Activated CD4-positive, alpha-beta memory T cell treated with anti-CD3 and anti-CD28 coated beads, Interleukin-2, amount 10 ng/mL, durations not matched to agents 7 days and 5 days (primary cell): Measurements from ENCODE around the gene WFDC10A. TPM values are rescaled to one million over a fixed set of nuclear protein-coding genes. Genes with fewer than 3 reads are reported as not detected.

Experiments used
- CTCF ChIA-PET: fragments of 350-600 bp; sonication (Branson Sonifier 250); formaldehyde crosslinking; loops from one replicate; lab custom pipeline; 2021; ENCODE audit warnings: antibody characterized with exemption, inconsistent platforms; lab: Charles Lee
- POLR2A ChIA-PET: fragments of 350-600 bp; sonication (Branson Sonifier 250); formaldehyde crosslinking; loops from one replicate; lab custom pipeline; 2021; ENCODE audit warnings: antibody characterized with exemption; lab: Charles Lee
- DNase-seq: peaks from one replicate; pipeline ENCODE4 v3.0.0-alpha.2; 2020
- H3K27ac Mint-ChIP-seq: one replicate; pipeline ENCODE4 v1.8.0; 2021; ENCODE audit warnings: mild to moderate bottlenecking, mixed read lengths
- H3K27me3 Mint-ChIP-seq: one replicate; pipeline ENCODE4 v1.8.0; 2021; ENCODE audit warnings: mixed read lengths
- H3K36me3 Mint-ChIP-seq: one replicate; pipeline ENCODE4 v1.8.0; 2021; ENCODE audit warnings: low read depth, mixed read lengths
- H3K4me1 Mint-ChIP-seq: one replicate; pipeline ENCODE4 v1.8.0; 2021; ENCODE audit warnings: mixed read lengths
- H3K4me3 Mint-ChIP-seq: one replicate; pipeline ENCODE4 v1.8.0; 2021; ENCODE audit warnings: mild to moderate bottlenecking, mixed read lengths
- H3K9me3 Mint-ChIP-seq: one replicate; pipeline ENCODE4 v1.8.0; 2021; ENCODE audit warnings: mixed read lengths
- total RNA-seq, 2 experiments: library from RNA; stranded (reverse); gene quantifications; one replicate each; pipeline ENCODE4 v1.2.3, GENCODE V29; 2021

Gene WFDC10A
- total RNA-seq, 2 experiments from 2014 or later, result not detected

GRCh38 chr20:45670139-45670538 is 40.6 kb downstream of the WFDC10A start, which contains the start of gene WFDC11:
Gene WFDC11, minus strand, starts transcription at chr20:45670239. Its CDS starts 19,639 bp downstream, at chr20:45650600.
- POLR2A ChIA-PET, result no interaction called here
- Mint-ChIP-seq H3K4me3 (no peak within 1 kb of the TSS), H3K27ac (no peak within 1 kb of the TSS), H3K36me3 (no peaks in the 10 kb centered on the region), H3K9me3 (no peaks in the 10 kb centered on the region), H3K4me1 (no peaks in the 10 kb centered on the region), H3K27me3 (peaks cover 27% of the 10 kb centered on the region)
- no peak for DNase-seq
- CTCF ChIA-PET, result no interaction called here

DNA sequence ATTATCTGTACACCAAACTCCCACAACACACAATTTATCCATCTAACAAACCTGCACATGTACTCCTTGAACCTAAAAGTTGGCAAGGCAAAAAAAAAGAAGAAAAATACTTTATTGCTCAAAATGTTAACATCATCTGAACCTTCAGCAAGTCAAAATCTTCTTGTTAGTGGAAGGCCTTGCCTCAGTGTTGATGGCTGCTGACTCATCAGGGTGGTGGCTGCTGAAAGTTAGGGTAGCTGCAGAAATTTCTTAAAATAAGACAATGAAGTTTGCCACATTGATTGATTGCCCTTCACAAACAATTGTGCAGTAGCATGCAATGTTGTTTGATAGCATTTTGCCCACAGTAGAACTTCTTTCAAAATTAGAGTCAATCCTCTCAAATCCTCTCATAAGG is 43.2 kb downstream of the WFDC10A start:
- Mint-ChIP-seq H3K27me3 (peaks cover 34% of the 10 kb centered on the region), H3K36me3 (no peaks in the 10 kb centered on the region), H3K9me3 (no peaks in the 10 kb centered on the region), H3K27ac (no peak overlapping the region), H3K4me1 (no peaks in the 10 kb centered on the region), H3K4me3 (no peak overlapping the region)
- DNase-seq, result no peak
- POLR2A ChIA-PET, result no interaction called here
- CTCF ChIA-PET, result no interaction called here

DNA sequence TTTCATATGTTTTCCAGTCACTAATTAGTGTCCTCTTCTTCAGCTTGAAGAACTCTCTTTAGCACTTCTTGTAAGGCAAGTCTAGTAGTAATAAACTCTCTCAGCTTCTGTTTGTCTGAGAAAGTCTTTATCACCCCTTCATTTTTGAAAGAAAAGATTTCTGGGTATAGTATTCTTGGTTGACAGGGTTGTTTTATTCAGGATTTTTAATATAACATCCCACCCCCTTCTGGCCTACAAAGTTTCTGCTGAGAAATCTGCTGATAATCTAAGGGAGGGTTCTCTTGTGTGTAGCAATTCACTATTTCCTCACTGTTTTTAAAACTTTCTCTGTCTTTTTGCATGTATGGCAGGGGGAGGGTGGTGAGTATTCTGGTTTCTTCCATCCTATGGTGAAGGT is 50.1 kb downstream of the WFDC10A start:
- Mint-ChIP-seq H3K36me3 (no peaks in the 10 kb centered on the region), H3K4me3 (no peak overlapping the region), H3K27me3 (peaks cover 11% of the 10 kb centered on the region), H3K9me3 (peaks cover 11% of the 10 kb centered on the region), H3K4me1 (no peaks in the 10 kb centered on the region), H3K27ac (no peak overlapping the region)
- CTCF ChIA-PET, result no interaction called here
- POLR2A ChIA-PET, result no interaction called here
- DNase-seq, result no peak

Other genes with a start within 250 kb of the WFDC10A start
- gene DBNDD2, start 221.4 kb upstream of the WFDC10A start, total RNA-seq, result 10 to 100 TPM; 11.4 to 13.1 TPM
- 10 to 100 TPM; 52.4 to 53.0 TPM for gene PIGT, start 213.6 kb upstream of the WFDC10A start, total RNA-seq
- gene WFDC2, start 160.0 kb upstream of the WFDC10A start, total RNA-seq, result not detected
- not detected for gene SPINT3, start 114.1 kb upstream of the WFDC10A start, total RNA-seq
- gene WFDC6, start 90.3 kb upstream of the WFDC10A start, total RNA-seq, result not detected
- gene EPPIN, start 82.3 kb upstream of the WFDC10A start, total RNA-seq, result not detected
- gene WFDC8, start 50.5 kb upstream of the WFDC10A start, total RNA-seq, result not detected
- not detected for gene WFDC9, start 1.5 kb downstream of the WFDC10A start, total RNA-seq
- not detected for gene WFDC11, start 40.5 kb downstream of the WFDC10A start, total RNA-seq
- gene WFDC13, start 72.3 kb downstream of the WFDC10A start, total RNA-seq, result not detected
- gene WFDC10B, start 75.3 kb downstream of the WFDC10A start, total RNA-seq, result not detected
- gene SPINT4, start 92.6 kb downstream of the WFDC10A start, total RNA-seq, result not detected
- gene WFDC3, start 162.1 kb downstream of the WFDC10A start, total RNA-seq, result not detected
- 10 to 100 TPM; 29.0 to 34.7 TPM for gene DNTTIP1, start 162.2 kb downstream of the WFDC10A start, total RNA-seq
- gene UBE2C, start 182.9 kb downstream of the WFDC10A start, total RNA-seq, result 100 to 1,000 TPM; 170 to 184 TPM
- not detected for gene TNNC2, start 197.6 kb downstream of the WFDC10A start, total RNA-seq
- 1 to 10 TPM in 1 of 2 experiments, under 1 TPM in 1; 0.91 to 1.6 TPM for gene SNX21, start 204.1 kb downstream of the WFDC10A start, total RNA-seq
- gene ACOT8, start 227.7 kb downstream of the WFDC10A start, total RNA-seq, result 10 to 100 TPM; 36.0 to 36.5 TPM
- gene ZSWIM3, start 227.9 kb downstream of the WFDC10A start, total RNA-seq, result 1 to 10 TPM; 5.5 to 5.7 TPM